NCI-H2227 (cell line): ENCODE measurements around the gene CCDC88C.

Source experiments
- DNase-seq: peaks from one replicate; lab custom pipeline; 2025; ENCODE audit not compliant: unreplicated experiment; lab: John Stamatoyannopoulos, UW

CCDC88C gene

DNA sequence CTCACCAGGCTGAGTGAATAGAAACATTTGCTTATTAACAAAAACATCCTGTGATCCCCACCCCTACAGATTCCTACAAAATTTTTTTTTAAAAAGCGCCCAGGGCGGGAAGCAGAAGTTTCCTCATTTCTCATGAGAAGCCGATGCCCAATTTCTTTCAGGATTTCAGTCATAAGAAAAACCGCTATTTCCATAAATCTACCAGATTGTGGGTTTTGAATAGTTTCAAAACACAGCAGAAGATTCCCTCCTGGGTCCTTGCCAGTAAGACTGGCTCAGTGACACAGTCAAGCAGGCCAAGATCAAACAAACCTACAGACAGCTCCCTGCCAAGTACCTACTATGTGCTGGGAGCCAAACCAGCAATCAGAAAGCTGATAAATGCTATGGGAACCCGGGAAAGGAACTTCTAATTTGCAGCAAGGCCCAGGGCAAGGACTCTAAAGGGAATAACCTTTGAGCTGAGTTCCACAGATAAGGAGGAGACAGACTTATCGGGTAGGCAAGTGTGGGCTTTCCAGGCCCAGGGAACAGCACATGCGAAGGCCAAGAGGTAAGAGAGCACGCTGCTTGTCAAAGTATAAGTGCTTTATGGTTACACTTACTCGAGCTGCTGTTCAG is 68.7 kb downstream of the CCDC88C start:
- DNase-seq = no peak

GRCh38 chr14:91346838-91347173 is 70.8 kb downstream of the CCDC88C start:
- no peak for DNase-seq

DNA sequence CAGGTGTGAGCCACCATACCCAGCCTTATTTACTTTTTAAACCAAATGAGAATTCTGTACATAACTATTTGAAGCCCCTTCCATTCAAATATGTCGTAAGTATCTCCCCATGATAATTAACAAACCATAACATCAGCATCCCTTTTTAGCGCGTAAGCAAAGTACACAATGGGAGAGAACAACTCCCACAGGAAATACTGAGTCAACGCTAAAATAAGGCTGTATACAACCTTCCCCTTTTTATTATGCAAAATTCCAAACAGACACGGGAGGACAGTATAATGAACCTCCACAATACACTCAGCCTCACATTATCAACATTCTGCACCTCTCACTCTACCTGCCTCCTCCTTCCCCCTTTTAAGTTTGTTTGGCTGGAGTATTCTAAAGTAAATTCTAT is 73.5 kb downstream of the CCDC88C start:
- no peak for DNase-seq

DNA sequence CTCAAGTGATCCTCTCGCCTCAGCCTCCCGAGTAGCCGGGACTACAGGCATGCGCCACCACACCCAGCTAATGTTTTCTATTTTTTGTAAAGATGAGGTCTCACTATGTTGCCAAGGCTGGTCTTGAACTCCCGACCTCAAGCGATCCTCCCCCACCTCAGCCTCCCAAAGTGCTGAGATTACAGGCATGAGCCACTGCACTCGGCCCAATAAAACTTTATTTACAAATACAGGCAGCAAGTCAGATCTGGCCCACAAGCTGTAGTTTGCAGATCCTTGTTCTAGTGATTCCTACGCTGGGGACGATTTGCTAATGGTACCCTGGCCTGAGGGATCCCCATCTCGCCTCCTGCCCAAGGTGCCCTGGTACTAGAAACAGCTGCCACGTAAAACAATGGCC is 74.6 kb downstream of the CCDC88C start:
- DNase-seq = no peak

DNA sequence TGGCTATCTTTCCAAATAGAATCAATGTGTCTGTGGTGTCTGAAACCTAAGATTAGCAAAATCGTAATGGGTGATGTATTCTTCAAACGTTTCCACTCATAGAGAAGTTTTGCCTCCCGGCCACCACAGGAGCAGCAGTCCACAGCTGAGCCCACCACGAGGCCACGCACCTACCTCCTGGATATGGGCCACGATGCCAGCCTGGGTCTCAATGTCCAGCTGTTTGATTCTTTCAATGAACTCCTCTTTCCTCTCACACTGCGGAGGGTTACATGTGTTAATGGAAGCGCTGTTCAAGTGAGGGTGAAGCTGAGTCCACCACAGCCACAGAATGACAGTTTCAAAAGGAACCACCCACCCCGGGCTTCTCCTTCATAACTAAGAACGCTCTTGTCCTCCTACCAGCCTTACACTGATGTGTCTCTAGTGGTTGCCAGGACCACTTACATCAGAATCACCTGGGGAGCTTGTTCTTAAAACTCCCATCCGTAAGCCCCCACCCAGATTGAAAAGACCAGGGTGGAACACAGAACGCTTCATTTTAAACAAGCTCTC is 75.3 kb downstream of the CCDC88C start:
- DNase-seq = no peak

DNA sequence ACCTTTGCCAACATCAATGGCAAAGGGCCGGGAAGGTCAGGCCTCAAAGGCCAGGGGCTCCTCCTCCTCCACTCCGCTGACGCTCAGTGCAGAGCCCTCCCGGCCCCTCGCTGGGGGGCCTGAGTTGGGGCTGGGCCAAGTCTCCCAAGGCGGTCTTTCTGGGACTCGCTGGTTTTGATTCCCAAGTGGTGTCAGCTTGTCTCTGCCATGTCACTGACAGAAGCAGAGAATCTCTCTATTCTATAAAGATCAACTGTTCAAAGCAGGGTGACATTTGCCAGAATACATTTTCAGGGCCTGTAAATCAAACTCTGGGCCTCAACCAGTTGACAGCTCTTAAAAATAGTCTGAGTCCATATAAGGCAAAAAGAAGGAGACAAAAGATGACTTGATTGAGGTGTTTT is 75.9 kb downstream of the CCDC88C start:
- DNase-seq = no peak

DNA sequence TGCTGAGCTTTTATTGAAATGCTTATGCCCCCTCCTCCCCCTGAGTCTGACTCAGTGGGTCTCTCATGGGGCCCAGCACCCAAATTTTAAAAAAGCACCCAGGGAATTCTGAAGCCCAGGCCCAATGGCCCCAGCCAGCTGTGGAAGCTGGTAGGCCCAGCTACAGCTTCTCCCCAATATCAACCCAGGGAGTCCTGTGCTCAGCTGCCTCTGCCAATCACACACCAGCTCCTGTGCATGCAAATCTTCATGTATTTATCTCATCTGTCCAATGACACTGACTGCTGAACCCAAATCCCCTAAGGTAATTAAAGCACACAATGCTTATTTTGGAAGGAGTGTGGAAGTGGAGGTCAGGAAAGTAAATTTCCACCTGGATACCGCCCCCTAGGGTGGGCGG is 76.3 kb downstream of the CCDC88C start:
- no peak for DNase-seq

GRCh38 chr14:91339671-91340369 is 77.8 kb downstream of the CCDC88C start:
- no peak for DNase-seq

DNA sequence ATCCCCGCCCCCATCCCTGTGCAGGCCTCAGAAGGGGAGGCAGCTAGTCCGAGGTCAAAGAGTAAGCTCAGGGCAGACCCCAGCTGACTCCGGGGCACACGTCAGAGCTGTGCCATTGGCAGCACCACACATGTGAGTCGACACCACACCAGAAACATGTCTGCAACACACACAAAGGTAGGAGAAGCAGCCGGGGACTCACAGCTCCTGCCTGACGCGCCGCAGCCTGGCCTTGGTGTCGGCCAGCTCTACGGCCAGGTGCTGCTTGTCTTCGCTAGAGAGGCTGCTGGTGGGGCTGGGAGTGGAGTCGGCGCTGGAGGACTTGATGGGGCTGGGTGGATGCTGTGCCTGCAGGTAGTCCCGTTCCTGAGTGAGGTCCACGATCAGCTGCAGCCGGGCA is 78.5 kb downstream of the CCDC88C start:
- DNase-seq = no peak

DNA sequence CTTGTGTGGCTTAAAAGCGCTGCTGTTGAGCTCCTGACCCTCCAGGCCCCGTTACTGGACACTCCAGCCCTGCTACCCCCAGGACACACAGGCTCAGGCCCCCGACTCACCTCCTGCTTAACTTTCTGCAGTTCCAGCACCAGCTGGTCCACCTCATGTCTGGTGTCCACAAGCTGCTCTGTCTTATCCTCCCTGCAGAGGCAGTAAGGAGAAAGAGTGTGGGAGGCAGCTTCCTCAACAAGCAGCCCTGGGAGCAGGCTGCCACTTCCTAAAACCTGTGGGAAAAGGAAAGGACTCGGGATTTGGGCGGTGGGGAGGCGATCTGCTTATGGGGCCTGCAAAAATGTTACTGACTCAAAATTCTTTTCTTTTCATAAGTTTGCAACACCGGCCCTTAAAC is 79.2 kb downstream of the CCDC88C start:
- DNase-seq = no peak

DNA sequence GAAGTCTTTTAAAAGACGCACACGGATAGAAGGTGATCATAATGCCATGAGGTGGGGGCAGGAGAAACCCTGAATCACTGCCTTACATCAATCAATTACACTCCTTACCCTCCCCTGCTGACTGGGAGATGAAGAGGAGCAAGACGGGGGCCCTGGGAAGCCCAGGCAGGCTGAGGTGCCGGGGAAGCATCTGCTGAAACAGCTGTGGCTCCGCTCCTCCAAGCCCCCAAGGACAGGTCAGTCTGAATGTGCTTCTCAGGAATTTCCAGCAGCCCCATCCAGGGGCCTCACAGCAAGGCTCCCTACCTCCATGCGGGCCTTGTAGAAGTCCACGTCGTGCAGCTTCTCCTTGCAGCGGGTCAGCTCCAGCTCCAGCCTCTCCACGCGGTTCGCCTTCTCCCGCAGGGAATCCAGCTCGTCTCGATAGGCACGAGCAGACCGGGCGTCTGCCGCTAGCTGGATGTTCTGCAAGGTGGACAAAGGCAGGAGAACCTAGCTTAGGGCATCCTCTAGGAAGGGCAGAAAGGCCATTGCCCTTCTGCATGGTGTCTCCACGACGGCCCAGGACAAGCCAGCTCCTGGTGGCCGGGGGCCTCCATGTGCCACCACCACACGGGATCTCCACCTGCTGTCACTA is 79.8 kb downstream of the CCDC88C start:
- DNase-seq = no peak

GRCh38 chr14:91336093-91336450 is 81.5 kb downstream of the CCDC88C start:
- no peak for DNase-seq

- no peak for DNase-seq
These were observed 82.2 kb downstream of the CCDC88C start for GRCh38 chr14:91335191-91336092.

DNA sequence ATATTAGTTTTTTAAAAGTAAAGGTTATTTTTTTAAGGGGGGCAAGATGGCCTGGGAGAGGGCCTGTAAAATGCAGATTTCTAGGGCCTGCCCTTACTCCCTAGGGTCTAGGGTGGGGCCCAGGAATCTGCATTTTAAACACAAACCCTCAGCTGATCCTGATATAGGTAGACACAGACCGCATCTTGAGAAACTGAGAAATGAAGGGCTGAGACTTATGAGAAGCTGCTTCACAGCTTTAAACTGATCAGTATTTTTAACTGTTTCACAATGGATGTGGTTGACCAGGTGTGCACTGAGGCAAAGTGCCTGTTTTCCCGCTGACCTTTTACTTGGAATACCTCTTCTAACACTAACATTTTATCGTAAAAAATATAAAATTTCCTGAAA is 84.0 kb downstream of the CCDC88C start:
- no peak for DNase-seq

DNA sequence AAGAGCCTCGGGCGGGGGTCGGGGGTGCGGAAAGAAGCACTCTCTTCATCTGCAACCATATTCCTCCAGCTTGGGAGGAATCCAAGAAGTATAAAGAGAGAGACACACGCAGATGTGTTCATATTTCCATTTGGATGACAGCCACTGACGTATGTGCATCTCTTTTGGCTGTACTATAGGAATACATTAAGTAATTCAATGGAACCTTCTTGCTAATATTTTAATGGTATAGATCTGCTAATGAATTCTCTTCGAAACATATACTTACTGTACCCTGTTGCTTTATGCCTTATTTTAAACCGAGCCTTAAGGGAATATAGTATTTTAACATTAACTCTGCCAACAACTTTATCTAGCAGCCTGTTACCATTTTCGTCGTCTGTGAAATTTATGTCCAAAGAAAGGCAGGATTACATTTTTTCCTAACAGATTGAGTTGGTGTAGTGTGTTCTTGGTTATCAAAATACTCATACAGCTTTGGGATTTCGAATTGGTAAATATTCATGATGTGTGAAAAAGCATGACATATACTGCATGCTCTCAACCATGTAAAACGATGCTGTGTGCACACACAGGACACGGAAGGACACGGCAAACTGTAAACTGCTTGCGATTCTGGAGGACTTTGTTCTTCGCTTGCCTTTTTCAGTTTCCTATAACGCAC is 84.5 kb downstream of the CCDC88C start:
- no peak for DNase-seq

GRCh38 chr14:91332171-91332985 is 85.2 kb downstream of the CCDC88C start:
- no peak for DNase-seq

DNA sequence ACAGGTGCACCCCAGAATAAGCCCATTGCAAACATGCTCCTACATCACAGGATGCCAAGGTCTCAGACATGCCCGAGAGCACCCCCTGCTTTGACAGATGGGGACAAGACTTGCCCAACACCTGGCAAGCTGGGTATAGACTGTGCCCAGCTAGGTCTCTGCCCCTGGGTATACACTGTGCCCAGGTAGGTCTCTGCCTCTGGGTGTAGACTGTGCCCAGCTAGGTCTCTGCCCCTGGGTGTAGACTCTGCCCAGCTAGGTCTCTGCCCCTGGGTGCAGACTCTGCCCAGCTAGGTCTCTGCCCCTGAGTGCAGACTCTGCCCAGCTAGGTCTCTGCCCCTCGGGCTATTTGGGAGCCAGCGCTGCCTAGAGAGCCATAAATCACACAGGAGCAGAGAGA is 85.9 kb downstream of the CCDC88C start:
- DNase-seq = no peak

GRCh38 chr14:91330856-91331255 is 86.8 kb downstream of the CCDC88C start:
- no peak for DNase-seq

GRCh38 chr14:91330096-91330696 is 87.4 kb downstream of the CCDC88C start:
- no peak for DNase-seq
